ENCODE measurements around the gene MTFMT. TPM values are rescaled to one million over a fixed set of nuclear protein-coding genes. Genes with fewer than 3 reads are reported as not detected.
"Not testable (repeated sequence)": the region's sequence is repeated elsewhere in the genome, so short reads cannot be mapped to it uniquely, and the experiment has no call there.

Gene MTFMT
- total RNA-seq, 2 donors from 2014 or later = 25.9 to 42.4 TPM

DNA sequence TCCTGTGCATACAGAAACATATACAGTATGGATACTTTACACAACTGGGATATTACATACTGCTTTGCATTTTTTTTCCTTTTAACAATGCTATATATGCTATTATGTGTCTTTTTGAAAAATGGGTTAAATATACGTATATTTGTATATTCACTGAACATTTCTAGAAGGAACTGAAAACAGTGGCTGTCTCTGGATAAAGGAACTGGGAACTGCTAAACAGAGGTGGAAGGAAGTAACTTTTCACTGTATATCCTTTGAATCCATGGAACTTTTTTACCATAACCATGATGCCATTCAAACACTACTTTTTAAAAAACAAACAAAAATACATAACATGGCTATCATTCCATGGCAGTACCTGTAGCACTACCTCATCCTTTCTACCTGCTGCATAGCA is 1.8 kb downstream of the MTFMT start:
- no peak overlapping the region for H3K4me3 ChIP-seq
- H3K9me3 ChIP-seq = no peaks in the 10 kb centered on the region
- ATAC-seq (ENCODE audit: insufficient number of reproducible peaks, low FRiP score, low read depth) (no peak), DNase-seq (ENCODE audit: low spot score) (no peak)
- no peak overlapping the region for H3K27ac ChIP-seq
- no peaks in the 10 kb centered on the region for H3K27me3 ChIP-seq (replicated peaks; ENCODE audit: insufficient read depth)
- TF ChIP-seq CTCF (IDR thresholded peaks at IDR 0.05) = no peak
- peaks cover 8 to 12% of the 10 kb centered on the region in 2 donors for H3K4me1 ChIP-seq (ENCODE audit: control insufficient read depth in 1 of 2, low read depth in 2 of 2)
- H3K36me3 ChIP-seq = peaks cover 5% of the 10 kb centered on the region

DNA sequence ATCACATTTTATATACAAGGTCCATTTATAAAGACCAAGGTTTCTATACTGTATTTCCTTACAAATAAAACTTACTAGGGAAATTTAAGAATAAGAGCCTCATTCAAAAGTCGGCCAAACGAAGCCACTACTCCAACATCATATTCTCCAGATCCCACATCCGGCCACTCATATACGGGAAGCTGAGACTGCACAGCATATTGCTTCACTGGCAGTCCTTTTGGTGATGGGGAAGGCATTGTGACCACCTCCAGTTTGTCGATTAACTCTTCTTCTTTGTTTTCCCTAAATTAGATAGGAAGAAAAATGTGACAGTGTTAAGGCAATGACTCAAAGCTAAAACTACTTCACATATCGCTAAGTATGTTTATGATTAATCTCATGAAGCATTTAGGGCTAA is 2.7 kb downstream of the MTFMT start:
- no peaks in the 10 kb centered on the region for H3K9me3 ChIP-seq

GRCh38 chr15:65021488-65021887 is 8.0 kb downstream of the MTFMT start:
- H3K36me3 ChIP-seq = peaks cover 20% of the 10 kb centered on the region
- H3K4me1 ChIP-seq (ENCODE audit: control insufficient read depth in 1 of 2, low read depth in 2 of 2) = no peaks in the 10 kb centered on the region
- no peak for TF ChIP-seq CTCF (IDR thresholded peaks at IDR 0.05)

More for the DNA sequence above, 2.7 kb downstream of the MTFMT start:
- no peak for ATAC-seq (ENCODE audit: insufficient number of reproducible peaks, low FRiP score, low read depth)
- peaks cover 5% of the 10 kb centered on the region for H3K36me3 ChIP-seq
- no peak for TF ChIP-seq CTCF (IDR thresholded peaks at IDR 0.05)
- H3K27me3 ChIP-seq (replicated peaks; ENCODE audit: insufficient read depth) = no peaks in the 10 kb centered on the region
- peaks cover 8 to 12% of the 10 kb centered on the region in 2 donors for H3K4me1 ChIP-seq (ENCODE audit: control insufficient read depth in 1 of 2, low read depth in 2 of 2)
- no peak overlapping the region for H3K27ac ChIP-seq
- no peak overlapping the region for H3K4me3 ChIP-seq
- no peak for DNase-seq (ENCODE audit: low spot score)

DNA sequence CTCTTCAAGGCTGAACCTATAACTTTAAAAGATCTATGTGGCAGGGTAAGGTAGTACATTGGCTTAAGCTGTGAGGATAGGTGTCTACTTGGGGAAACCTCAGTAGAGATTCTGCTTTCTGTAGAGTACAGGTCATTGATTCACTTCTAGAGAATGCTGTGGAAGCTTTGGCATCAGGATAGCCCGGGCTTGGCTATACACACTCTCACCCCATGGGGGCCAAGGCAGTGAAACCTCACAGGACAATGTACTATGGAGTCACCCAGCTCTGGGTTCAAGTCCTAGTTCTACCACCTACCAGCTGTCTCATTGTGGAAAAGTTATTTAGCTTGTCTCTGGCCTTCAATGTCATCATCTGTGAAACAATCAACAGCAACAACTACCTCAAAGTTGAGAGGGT is 9.0 kb downstream of the MTFMT start:
- H3K4me3 ChIP-seq = no peak overlapping the region
- ATAC-seq (ENCODE audit: insufficient number of reproducible peaks, low FRiP score, low read depth) = no peak
- H3K27ac ChIP-seq = no peak overlapping the region
- peaks cover 24% of the 10 kb centered on the region for H3K36me3 ChIP-seq
- no peak for DNase-seq (ENCODE audit: low spot score)
- TF ChIP-seq CTCF (IDR thresholded peaks at IDR 0.05) = no peak
- H3K4me1 ChIP-seq (ENCODE audit: control insufficient read depth in 1 of 2, low read depth in 2 of 2) = no peaks in the 10 kb centered on the region
- H3K27me3 ChIP-seq (replicated peaks; ENCODE audit: insufficient read depth) = no peaks in the 10 kb centered on the region
- H3K9me3 ChIP-seq = no peaks in the 10 kb centered on the region

More at GRCh38 chr15:65021488-65021887, 8.0 kb downstream of the MTFMT start:
- Histone ChIP-seq H3K9me3 (no peaks in the 10 kb centered on the region), H3K4me3 (no peak overlapping the region), H3K27ac (no peak overlapping the region), H3K27me3 (replicated peaks; ENCODE audit: insufficient read depth) (no peaks in the 10 kb centered on the region)
- DNase-seq (ENCODE audit: low spot score) (no peak), ATAC-seq (ENCODE audit: insufficient number of reproducible peaks, low FRiP score, low read depth) (no peak)

DNA sequence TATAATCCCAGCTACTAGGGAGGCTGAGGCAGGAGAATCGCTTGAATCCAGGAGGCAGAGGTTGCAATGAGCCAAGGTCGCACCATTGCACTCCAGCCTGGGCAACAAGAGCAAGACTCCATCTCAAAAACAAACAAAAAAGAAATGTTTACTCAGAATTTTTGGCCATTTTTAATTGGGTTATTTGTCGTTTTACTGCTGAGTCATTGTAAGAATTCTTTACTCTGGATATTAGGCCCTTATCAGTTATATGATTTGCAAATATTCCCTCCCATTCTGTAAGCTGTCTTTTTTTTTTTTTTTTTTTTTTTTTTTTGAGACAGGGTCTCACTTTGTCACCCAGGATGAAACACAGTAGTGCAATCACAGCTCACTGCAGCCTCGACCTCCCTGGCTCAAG is 18.2 kb downstream of the MTFMT start:
- H3K27me3 ChIP-seq (replicated peaks; ENCODE audit: insufficient read depth); H3K4me1 ChIP-seq (ENCODE audit: control insufficient read depth in 1 of 2, low read depth in 2 of 2); H3K27ac ChIP-seq; H3K4me3 ChIP-seq; DNase-seq (ENCODE audit: low spot score); ATAC-seq (ENCODE audit: insufficient number of reproducible peaks, low FRiP score, low read depth); H3K9me3 ChIP-seq: not testable (repeated sequence)
- H3K36me3 ChIP-seq = peaks cover 24% of the 10 kb centered on the region

GRCh38 chr15:65008983-65009382 is 20.5 kb downstream of the MTFMT start:
- no peak for ATAC-seq (ENCODE audit: insufficient number of reproducible peaks, low FRiP score, low read depth)

More at GRCh38 chr15:65008983-65009382, 20.5 kb downstream of the MTFMT start:
- TF ChIP-seq CTCF (IDR thresholded peaks at IDR 0.05) = no peak
- H3K27me3 ChIP-seq (replicated peaks; ENCODE audit: insufficient read depth) = no peaks in the 10 kb centered on the region
- peaks cover 8% of the 10 kb centered on the region for H3K36me3 ChIP-seq
- H3K27ac ChIP-seq = no peak overlapping the region
- H3K4me1 ChIP-seq (ENCODE audit: control insufficient read depth in 1 of 2, low read depth in 2 of 2) = no peaks in the 10 kb centered on the region
- DNase-seq (ENCODE audit: low spot score) = no peak
- H3K4me3 ChIP-seq = no peak overlapping the region
- no peaks in the 10 kb centered on the region for H3K9me3 ChIP-seq

Data from thoracic aorta (tissue), 2 donors.